H4 (cell line): ENCODE measurements around the gene DSCAML1. TPM values are rescaled to one million over a fixed set of nuclear protein-coding genes. Genes with fewer than 3 reads are reported as not detected.

Source experiments
- DNase-seq: peaks from one replicate; pipeline ENCODE4 v3.0.0-alpha.2; 2015; ENCODE audit warnings: low spot score
- total RNA-seq: library from RNA; depleted of rRNA; stranded (reverse); fragments of >200 nt; shearing (Covaris generic); gene quantifications from 2 replicates; pipeline ENCODE4 v1.2.3, GENCODE V29; 2014

DSCAML1 gene
- total RNA-seq, 1 experiment from 2014 or later: not detected

DNA sequence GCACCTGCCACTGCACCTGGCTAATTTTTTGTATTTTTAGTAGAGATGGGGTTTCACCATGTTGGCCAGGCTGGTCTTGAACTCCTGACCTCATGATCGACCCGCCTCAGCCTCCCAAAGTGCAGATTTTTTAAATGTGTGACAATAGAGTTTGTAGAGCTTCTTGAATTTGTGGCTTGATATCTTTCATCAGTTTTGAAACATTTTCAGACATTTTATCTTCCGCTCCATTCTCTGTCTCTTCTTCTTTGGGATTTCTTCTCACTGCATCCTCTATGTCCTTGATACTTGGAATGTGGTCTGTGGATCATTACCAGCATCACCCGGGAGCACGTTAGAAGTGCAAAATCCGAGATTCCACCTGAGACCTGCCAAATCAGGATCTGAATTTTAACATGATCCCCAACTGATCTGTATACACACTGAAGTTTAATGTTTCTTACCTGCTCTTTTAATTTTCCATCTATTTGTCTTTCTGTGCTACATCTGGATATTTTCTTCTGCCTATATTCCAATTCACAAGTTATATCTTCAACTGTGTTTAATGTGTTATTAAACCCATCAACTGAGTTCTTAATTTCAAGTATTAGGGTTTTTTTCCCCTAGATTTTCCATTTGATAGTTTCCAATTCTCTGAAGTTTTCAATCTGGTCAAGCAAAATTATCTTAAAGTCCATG, 343.0 kb downstream of the DSCAML1 start:
- no peak for DNase-seq

DNA sequence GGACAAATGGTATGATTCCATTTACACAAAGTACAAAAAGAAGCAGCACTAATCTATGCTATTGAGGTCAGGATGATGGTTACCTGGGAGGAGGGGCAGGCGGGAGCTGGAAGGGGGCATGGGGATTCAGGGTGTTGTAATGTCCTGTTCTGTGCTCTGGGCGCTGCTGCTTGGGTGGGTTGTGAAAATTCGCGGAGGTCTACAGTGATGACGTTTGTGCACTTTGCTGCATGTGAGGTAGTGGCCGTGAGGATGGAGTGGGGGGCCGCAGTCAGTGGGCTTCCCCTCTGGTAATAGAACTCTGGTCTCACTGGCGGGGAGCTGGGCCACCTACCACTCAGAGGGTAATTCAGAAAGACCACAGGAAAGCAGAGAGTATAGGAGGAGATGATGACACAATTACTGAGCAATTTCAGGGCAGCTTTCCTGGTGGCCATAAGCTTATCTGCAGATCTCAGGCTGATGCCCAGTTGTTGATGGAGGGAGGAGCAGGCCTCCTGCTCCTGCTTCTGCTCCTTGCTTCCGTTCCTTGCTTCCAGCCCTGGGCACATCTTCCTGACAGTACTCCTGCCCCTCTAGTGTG, 347.8 kb downstream of the DSCAML1 start:
- peak; percentile 17 for DNase-seq

DNA sequence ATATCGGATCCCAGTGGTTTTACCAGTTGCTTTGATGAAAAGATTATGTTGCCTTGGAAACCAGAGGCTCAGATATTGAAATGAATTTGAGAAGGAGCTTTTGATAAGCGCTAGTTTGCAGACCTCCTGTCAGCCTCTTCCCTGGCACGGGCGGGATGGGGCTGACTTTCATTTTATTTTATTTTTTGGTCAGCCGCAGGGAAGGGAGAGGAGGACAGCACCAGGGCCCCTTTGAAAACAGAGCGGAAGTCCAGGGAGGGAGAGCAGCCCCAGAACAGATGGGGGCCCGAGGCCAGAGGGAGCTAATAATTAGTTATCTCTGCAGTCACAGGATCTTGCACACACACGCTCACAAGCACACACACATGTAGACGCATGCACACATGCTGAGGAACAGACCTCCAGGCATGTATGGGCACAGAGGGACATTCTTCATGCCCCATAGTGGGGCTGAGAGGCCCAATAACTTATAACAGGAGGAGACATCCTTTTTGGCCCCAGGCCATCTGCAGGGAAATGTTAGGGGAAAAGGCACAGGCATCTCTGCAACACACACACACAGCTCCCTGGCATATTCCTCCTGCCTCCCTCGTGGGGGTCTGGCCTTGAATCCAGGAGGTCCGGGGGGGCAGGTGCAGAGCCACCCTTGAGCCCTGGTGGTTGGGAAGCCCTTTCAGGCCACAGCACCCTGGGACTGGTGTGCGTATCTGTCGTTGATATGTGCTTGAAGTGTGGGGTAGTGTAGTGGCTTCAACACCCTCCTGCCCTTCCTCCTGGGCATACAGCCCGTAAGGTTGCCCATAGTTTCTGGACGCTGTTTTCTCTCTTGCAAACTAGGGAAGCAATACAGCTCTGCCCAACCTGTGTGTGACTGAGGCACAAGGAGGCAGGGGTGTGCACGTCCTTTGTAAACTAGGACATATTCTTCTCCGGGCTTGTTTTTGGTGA, 352.0 kb downstream of the DSCAML1 start:
- DNase-seq: no peak

DNA sequence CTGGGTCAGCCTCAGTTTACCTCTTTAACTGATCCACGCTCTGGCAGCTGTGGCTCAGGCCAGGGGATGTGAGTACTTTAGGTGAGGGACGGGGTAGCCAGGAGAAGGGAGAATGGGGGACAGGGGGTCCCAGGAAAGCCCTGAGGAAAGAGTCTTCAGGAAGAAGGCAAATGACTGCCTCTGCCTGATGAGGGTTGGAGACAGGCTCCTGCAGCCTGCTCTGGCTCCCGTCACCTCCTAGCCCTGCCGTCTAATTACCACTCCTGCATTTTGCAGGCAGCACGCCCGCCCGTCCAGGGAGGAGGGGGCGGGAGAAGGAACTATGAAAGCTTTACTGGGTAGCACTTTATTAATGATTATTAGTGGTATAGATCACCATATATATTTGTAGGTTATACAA, 352.8 kb downstream of the DSCAML1 start:
- no peak for DNase-seq

DNA sequence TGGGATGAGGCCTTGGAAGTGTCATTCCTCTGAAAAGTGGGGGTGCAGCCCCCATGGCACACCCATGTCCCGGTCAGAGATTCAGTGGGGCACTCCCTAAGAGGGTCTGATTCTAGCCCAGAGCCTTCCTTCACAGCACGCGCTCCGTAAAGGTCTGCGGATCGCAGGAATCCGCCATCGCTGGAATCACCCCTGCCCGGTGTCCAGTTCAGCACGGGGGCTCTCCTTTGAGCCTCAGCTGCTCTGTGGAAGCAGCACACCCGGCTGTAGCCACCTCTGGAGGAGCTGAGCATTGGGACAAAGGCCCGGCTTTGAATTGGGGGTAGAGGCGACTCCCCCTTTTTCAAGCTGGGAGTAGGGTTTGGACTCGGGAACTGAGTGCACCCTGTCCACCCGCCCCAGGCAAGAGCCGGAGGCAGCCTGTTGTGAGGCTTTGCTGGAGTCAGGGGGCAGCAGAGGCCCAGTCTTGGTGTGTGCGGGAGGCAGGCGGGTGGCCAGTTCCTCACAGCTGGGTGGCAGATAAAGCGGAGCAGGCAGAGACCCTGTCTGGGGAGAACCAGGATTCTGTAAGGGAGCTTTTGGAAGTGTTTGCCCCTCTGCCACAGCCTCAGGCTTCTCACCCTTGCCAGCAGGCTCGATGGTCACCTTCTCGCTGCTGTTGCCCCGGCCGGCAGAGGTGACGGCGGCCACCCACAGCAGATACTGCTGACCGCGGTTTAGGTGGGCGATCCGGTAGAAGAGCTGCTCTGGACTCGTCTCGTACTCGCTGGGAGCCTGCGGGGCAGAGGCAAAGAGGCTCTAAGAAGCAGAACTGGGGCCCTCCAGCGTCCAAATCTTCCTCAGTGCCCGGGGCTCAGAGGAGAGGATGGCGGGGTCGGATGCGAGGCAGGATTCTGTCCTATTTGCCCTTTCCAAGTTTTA, 353.5 kb downstream of the DSCAML1 start:
- no peak for DNase-seq

DNA sequence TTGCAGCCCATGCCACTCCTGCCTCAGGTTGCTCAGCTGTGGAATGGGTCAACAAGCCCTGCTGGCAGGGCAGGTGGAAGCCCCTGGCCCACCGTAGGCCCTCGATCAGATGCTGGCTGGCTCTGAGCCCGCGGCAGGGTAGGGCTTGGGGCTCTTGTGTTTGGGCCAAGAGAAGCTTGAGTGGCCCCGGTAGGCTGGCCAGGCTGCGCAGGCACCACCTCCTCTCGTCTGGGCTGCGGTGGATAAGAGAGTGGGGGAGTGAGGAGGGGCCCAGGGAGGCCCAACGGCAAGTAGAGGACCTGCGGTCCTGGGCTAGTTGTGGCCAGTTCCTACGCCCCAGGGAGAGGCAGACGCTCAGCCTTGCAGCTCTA, 354.2 kb downstream of the DSCAML1 start:
- no peak for DNase-seq

DNA sequence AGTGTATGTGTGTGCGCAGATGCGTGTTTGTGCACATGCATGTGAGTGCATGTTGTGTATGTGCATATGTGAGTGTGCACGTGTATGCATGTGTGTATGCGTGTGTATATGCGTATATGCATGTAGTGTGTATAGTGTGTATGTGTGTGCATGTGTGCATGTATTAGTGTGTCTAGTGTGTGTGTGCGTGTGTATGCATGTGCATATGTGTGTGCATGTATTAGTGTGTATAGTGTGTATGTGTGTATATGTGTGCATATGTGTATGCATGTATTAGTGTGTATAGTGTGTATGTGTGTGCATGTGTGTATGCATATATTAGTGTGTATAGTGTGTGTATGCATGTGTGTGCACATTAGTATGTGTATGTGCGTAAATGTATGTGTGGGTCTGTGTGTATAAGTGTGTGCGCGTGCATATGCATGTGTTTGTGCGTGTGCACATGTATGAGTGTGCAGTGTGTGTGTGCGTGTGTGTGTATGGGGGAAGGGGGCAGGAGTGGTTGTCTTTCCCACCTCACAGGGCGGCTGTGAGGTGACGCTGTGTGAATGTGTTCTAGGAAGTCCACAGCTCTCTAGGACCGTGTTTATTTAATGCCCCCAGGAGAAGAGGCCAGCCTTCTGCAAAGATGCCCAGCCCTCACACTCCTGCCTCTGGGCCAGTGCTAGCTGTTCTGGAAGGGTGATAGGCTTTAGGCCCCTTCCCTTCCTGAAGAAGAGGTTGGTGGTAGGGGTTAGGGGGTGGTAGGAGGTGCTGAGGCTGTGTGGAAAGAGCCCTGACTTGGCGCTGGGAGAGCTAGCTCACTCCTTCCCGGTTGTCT, 354.8 kb downstream of the DSCAML1 start:
- no peak for DNase-seq

DNA sequence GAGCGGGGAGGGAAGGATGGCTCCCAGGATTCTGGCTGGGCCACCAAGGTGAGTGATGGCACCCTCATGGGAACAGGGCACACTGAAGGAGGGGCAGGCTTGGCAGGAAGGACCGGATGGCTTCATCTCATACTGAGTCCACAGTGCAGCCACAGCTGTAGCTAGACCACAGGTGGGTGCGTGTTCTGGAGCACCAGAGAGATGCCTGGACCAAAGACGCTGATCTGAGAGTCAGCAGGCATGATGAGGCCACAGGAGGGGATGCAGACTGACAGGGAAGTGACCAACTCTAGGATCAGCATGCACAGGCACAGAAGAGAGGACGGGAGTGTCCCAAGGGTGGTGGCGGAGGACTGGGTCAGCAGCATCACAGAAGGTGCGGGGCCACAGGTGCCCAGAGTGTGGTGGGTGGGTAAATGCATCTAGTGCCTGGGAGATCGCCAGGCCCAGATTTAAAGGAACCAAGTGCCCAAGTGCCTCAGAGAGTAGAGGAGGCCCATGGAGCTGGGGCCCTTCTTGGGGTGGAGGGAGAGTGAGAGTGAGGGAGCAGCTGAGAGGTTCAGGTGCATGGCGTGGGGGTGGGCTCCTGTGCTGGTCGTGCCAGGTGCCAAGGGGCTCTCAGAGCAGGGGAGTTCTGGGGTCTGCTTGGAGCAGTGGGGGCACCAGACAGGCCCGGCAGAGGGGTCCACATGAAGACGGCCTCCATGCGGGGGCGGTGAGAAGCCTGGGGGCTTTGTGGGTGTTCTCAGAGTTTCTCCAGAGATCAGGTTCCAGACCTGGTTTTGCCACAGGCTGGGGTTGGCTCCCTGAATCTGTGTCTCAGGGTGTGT, 355.7 kb downstream of the DSCAML1 start:
- no peak for DNase-seq

DNA sequence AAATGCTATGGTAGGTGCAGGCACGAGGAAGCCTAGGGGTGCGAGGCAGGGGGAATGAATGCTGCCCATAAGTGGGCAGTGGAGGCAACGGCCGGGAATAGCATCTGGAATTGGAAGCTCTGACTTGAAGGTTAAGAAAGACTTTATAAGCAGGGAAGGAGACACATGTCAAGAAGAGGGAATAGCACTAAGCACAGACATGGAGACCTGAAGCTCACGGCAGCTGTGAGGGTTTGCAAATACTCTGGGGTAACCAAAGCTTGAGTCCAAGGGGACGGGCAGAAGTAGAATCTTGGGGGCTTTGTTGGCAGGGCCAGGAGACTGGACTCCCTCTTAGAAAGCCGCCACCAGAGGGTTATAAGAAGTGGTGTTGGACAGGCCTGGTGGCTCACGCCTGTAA, 356.8 kb downstream of the DSCAML1 start:
- no peak for DNase-seq

DNA sequence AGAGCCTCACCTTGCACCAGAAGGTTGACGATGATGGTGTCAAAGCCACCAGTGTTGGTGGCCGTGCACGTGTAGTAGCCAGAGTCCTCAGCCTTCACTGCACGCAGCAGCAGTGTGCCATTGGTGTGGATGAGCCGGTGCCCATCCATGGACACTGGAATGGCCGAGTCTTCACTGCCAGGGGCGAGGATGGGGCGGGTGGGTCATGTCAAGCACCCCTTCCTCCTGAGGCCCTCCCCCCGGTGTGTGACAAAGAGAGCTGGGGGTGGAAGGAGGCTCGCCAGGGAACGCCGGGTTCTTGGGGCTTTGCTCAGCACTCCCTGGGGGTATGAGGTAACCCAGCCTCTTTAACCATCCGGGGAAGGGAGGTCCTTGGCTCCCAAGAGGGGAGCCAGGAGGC, 357.8 kb downstream of the DSCAML1 start:
- DNase-seq: no peak

DNA sequence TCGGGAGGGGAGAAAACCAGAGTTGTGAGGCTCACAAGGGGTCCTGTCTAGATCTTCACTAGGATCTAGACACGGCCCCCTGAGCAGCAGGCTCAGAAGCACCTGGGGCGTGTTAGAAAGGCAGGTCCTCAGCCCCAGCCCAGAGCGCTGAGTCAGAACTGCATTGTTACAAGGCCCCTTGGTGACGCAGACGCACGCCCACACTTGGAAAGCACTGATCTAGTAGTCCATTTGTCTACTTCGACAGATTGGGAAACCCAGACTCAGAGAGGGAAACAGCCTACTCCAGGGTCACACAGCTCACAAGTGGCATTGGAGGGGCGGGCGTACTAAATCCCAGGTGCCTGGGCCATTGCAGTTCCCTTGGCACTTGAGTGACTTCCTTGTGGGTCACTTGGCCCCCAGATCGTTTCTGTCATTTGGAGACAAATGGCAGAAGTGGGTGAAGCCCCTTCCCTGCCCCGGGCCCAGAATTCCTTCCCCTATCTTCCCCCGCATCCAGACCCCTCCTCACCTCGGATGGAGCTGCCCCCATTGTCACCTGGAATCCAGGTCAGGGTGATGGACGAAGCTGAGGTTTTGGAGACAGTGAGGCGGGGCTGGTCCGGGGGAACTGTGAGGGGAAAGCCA, 358.5 kb downstream of the DSCAML1 start:
- no peak for DNase-seq

DNA sequence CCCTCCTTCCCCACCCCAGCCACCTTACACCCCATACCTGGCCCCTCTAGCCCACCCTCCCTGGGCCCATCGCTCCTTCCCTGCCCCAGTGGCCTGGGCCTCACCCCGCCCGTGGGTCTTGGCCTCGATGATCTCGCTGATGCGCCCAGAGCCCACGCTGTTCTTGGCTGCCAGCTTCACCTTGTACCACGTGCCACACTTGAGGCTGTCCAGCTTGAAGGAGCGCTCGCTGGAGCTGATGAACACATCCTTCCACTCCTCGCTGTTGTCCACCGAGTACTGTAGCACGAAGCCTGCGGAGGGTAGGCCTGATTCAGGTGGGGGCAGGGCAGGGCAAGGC, 359.3 kb downstream of the DSCAML1 start:
- DNase-seq: no peak

DNA sequence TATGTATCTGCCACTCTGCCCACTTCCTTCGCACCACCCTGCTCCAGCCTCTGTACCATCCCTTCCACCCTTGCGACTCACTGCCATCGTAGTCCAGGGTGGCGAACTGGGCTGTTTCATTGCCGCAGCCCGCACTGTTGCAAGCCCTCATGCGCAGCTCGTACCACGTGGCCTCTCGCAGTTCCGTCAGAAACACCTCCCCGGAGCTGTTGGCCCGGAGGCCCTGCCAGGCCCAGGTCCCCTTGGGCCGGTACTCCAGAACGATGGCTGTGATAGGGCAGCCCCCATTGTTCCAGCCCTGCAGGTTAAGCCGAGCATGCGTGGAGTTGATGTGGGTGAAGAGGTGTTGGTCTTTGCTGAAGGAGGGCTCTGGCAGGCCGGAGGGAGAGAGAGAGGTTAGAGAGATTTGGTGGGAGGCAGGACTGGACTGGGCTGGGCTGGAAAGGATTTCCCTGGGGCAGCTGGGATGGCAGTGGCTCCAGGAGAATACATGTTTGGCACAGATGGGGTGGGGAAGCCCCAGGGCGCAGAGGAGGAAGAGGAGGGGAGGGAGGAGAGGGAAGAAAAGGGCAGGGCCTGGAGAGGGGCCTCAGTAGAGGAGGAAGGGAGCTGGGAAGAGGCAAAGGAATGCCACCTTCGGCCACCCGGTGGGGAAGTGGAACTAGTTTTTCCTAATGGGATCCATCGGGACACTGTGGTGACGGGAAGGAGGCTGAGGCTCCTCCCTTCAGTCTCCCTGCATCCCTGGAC, 359.8 kb downstream of the DSCAML1 start:
- no peak for DNase-seq

DNA sequence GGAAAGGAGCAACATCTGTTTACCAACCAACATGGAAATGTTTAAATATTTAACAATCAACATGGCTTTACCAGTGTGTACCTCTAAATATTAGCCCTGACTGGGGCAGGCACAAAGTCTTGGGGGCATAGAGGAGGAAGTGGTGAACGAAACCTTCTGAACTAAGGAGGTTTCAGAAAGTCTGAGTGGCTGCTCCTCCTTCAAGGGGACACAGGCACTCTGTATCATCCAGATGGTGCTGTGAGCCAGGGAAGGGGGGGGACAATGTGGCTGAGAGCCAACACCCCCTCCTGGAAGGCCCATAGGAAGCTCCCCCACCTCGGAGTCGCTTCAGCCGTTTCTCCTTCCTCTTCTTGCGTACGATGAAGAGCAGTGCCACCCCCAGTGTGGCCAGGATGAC, 361.7 kb downstream of the DSCAML1 start:
- DNase-seq: no peak

DNA sequence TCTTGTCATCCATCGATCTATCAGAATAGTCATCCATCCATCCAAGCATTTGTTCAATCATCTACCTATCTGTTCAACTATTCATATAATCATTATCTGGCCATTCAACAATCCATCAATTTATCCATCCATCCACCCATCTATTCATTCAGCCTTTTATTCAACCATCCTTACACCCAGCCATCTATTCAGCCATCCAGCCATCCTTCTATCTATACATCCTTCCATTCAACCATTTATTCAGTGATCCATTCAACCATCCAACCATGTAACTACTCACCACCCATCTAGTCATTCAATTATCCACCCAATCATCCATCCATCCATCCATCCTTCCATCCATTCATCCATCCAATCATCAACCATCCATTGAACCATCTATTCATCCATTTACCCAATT, 362.5 kb downstream of the DSCAML1 start:
- DNase-seq: no peak

DNA sequence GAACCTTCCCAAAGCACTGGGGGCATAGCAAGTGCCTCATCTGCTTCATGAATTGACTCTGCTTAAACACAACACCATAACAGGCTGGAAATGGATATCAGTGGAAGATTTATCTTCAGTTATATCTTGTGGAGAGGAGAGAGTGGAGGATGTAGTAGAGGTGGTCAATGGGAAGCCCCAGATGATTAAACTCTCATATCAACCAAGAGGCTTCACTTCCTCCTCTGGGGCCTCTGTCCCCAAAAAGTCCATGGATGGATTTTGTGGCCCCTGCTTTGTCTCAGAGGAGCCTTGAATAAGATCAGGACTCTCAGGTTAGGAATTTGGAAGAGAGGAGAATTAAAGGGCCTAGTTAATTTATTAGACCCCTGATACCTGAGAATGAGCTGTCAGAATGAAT, 363.3 kb downstream of the DSCAML1 start:
- DNase-seq: no peak

DNA sequence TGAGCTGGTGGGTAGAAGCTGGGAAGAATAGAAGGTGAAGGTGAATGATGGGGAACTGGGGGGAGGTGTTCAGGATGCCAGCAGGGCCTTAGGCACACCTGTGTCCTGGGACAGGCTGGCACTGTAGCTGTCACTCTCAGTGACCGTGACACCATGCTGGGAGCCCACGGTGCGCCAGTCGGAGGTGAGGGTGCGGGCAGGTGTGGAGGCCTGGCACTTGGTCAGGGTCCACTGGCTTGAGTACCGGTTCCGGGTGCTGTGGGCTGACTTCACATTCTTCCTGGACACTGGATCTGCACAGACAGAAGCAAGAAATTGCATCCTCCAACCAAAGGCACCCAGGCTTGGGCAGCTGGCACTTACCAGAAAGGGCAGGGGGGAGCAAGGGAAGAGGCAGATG, 365.6 kb downstream of the DSCAML1 start:
- DNase-seq: no peak

DNA sequence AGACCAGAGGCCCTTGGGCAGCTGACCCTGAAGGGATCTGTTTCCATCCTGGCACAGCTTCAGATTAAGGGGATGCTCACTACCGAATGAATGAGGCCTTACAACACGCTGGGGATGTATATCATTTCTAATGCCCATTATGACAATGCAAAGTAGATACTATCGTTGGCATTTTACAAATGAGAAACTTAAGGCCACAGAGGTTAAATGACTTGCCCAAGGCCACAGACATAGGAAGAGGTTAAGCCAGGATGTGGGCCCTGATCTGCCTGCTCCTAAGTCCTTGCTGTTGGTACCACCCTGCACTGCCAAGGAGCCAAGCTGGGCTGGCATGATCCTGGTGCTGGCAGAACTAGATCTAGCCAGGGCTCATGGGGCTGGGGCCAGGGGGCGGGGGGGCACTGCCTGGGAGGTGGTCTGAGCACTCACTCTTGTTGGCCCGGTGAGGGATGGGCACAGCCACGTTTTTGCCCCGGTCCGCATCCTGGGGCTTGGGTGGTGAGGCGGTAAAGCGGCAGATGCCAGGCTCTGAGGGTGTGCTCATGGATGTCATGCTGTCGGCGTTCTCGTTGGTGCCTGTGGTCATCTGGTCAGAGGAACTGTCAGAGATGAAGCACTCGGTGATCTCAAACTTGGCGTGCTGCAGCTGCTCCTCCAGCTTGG, 366.6 kb downstream of the DSCAML1 start:
- DNase-seq: no peak
